Neuronal stem cell (in vitro differentiated cells): ENCODE results near the gene BCL2.
A peak's percentile ranks its signal among the peaks of the same experiment; 100 is the strongest.

Experiments
- DNase-seq: peaks from one replicate; pipeline ENCODE4 v3.0.0-alpha.2; 2013; ENCODE audit warnings: low spot score
- H2AFZ ChIP-seq: one replicate; pipeline ENCODE4 v1.6.1; 2013; ENCODE audit warnings: mild to moderate bottlenecking, low read length, inconsistent platforms
- H2AK5ac ChIP-seq: 2 replicates; pipeline ENCODE4 v1.6.1; 2013; ENCODE audit warnings: low read depth, mild to moderate bottlenecking, inconsistent platforms, low read length, moderate library complexity, mixed read lengths
- H2BK120ac ChIP-seq: 2 replicates; pipeline ENCODE4 v1.6.1; 2013; ENCODE audit warnings: low read depth, mild to moderate bottlenecking, inconsistent platforms, low read length, moderate library complexity, mixed read lengths
- H2BK12ac ChIP-seq: one replicate; pipeline ENCODE4 v1.6.1; 2013; ENCODE audit warnings: low read length, inconsistent platforms
- H2BK15ac ChIP-seq: 2 replicates; pipeline ENCODE4 v1.6.1; 2013; ENCODE audit warnings: mild to moderate bottlenecking, low read length, inconsistent platforms, mixed read lengths
- H2BK5ac ChIP-seq: one replicate; pipeline ENCODE4 v1.6.1; 2013; ENCODE audit warnings: inconsistent platforms, mild to moderate bottlenecking, low read length, moderate library complexity
- H3K14ac ChIP-seq: one replicate; pipeline ENCODE4 v1.6.1; 2013; ENCODE audit warnings: low read length, inconsistent platforms
- H3K18ac ChIP-seq: 2 replicates; pipeline ENCODE4 v1.6.1; 2013; ENCODE audit warnings: low read length, inconsistent platforms
- H3K23ac ChIP-seq: 2 replicates; pipeline ENCODE4 v1.6.1; 2013; ENCODE audit warnings: low read depth, mild to moderate bottlenecking, mixed read lengths, low read length, inconsistent platforms; ENCODE audit not compliant: poor library complexity
- H3K27ac ChIP-seq: replicated peaks from 3 replicates; pipeline ENCODE4 v1.5.1; 2013; ENCODE audit warnings: low read length, inconsistent platforms
- H3K27me3 ChIP-seq, 3 experiments: 2 replicates each; pipeline ENCODE4 v1.6.1; 2013; ENCODE audit warnings: low read length in 3 of 3, mild to moderate bottlenecking in 2 of 3, inconsistent platforms in 1 of 3, low read depth in 1 of 3, mixed read lengths in 1 of 3, moderate library complexity in 1 of 3; ENCODE audit not compliant: control insufficient read depth in 3 of 3, insufficient read depth in 3 of 3
- H3K36me3 ChIP-seq, 2 donors: replicated peaks in 1 of 2; 2 replicates each; pipeline ENCODE4 v1.6.1; 2013; ENCODE audit warnings: low read length in 2 of 2; ENCODE audit not compliant: control insufficient read depth in 2 of 2, insufficient read depth in 2 of 2
- H3K4ac ChIP-seq: 2 replicates; pipeline ENCODE4 v1.6.1; 2013; ENCODE audit warnings: inconsistent platforms, mild to moderate bottlenecking, low read length, moderate library complexity
- H3K4me1 ChIP-seq, 2 donors: 1 replicate in 1 of 2; 2 replicates in 1 of 2; pipeline ENCODE4 v1.6.1; 2013; ENCODE audit warnings: low read length in 2 of 2, low read depth in 1 of 2; ENCODE audit not compliant: control insufficient read depth in 2 of 2, insufficient read depth in 1 of 2
- H3K4me2 ChIP-seq: one replicate; pipeline ENCODE4 v1.6.1; 2013; ENCODE audit warnings: mild to moderate bottlenecking, low read length, inconsistent platforms; ENCODE audit not compliant: insufficient read depth, poor library complexity, severe bottlenecking
- H3K4me3 ChIP-seq, 2 donors: 2 replicates each; pipeline ENCODE4 v1.5.1; 2013; ENCODE audit warnings: low read length in 2 of 2, mild to moderate bottlenecking in 2 of 2, inconsistent platforms in 1 of 2, moderate library complexity in 1 of 2
- H3K79me1 ChIP-seq: one replicate; pipeline ENCODE4 v1.6.1; 2013; ENCODE audit warnings: low read depth, mild to moderate bottlenecking, inconsistent platforms, low read length, moderate library complexity
- H3K9ac ChIP-seq: one replicate; pipeline ENCODE4 v1.6.1; 2013; ENCODE audit warnings: mild to moderate bottlenecking, low read depth, low read length, inconsistent platforms; ENCODE audit not compliant: poor library complexity
- H3K9me3 ChIP-seq, 2 donors: replicated peaks in 1 of 2; 2 replicates each; pipeline versions ENCODE3 to v1.6.1; 2013; ENCODE audit warnings: low read length in 2 of 2, mild to moderate bottlenecking in 2 of 2, inconsistent platforms in 1 of 2, low read depth in 1 of 2, mixed read lengths in 1 of 2, moderate library complexity in 1 of 2; ENCODE audit not compliant: control insufficient read depth in 2 of 2, insufficient read depth in 1 of 2
- H4K8ac ChIP-seq: one replicate; pipeline ENCODE4 v1.6.1; 2013; ENCODE audit warnings: low read depth, mild to moderate bottlenecking, inconsistent platforms, low read length, moderate library complexity
- H4K91ac ChIP-seq: one replicate; pipeline ENCODE4 v1.6.1; 2013; ENCODE audit warnings: low read length, low read depth, mild to moderate bottlenecking, inconsistent platforms; ENCODE audit not compliant: poor library complexity
- WGBS, 2 donors: extraction: QIAGEN DNeasy Blood & Tissue Kit; methylation state at CpG; one replicate each; pipeline ENCODE4 v1.1.7; 2013; ENCODE audit warnings: missing lambda C conversion rate in 2 of 2, mixed read lengths in 1 of 2; ENCODE audit not compliant: insufficient read length in 2 of 2, insufficient replicate concordance in 1 of 2; ENCODE audit errors: extremely low coverage in 2 of 2; 5-methylcytosine and 5-hydroxymethylcytosine counted together

Gene BCL2

GRCh38 chr18:63148449-63149301 lies 170.9 kb downstream of the BCL2 start:
- no peak overlapping the region for H3K4me3 ChIP-seq
- no peaks in the 10 kb centered on the region for H3K36me3 ChIP-seq
- DNase-seq = no peak
- no peak overlapping the region for H2BK120ac ChIP-seq
- peaks cover 0 to 2% of the 10 kb centered on the region in 2 donors for H3K4me1 ChIP-seq
- H3K9me3 ChIP-seq = no peaks in the 10 kb centered on the region
- H3K9ac ChIP-seq = no peak overlapping the region
- no peak overlapping the region for H3K18ac ChIP-seq
- no peak overlapping the region for H3K14ac ChIP-seq
- H2BK15ac ChIP-seq = no peak overlapping the region
- H2BK5ac ChIP-seq = no peak overlapping the region
- H2BK12ac ChIP-seq = no peak overlapping the region
- H3K23ac ChIP-seq = peak overlapping the region; percentile 1
- no peak overlapping the region for H4K8ac ChIP-seq
- H2AFZ ChIP-seq = no peak overlapping the region
- H3K4ac ChIP-seq = no peak overlapping the region
- no peaks in the 10 kb centered on the region for H3K79me1 ChIP-seq
- H4K91ac ChIP-seq = no peak overlapping the region
- H2AK5ac ChIP-seq = no peak overlapping the region
- H3K27ac ChIP-seq = no peak overlapping the region
- H3K27me3 ChIP-seq = no peaks in the 10 kb centered on the region
- no CpG with 5 or more reads among the region's 14 CpGs for WGBS, 2 donors
- no peak overlapping the region for H3K4me2 ChIP-seq

DNA sequence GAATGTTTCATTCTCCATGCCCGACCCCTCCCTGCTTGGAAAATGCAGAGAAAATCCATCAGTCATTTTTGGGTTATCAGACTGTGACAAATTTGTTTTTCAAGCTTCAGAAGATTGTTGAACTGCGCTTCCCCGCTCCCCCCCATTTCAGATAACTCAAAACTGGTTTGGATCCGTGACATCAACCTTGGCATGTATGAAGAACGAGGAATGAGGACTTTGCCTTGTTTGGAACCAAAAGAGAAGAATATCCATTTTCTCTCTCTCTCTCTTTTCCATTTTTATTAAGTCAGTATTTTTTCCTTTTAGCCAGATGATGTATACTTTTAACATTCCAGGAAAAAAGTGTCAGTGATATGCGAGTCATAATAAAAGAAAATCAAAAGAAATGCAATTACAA lies 171.6 kb downstream of the BCL2 start:
- no peak overlapping the region for H2AK5ac ChIP-seq
- H4K8ac ChIP-seq = no peak overlapping the region
- H2BK12ac ChIP-seq = no peak overlapping the region
- no peaks in the 10 kb centered on the region for H3K9me3 ChIP-seq
- DNase-seq = no peak
- H3K14ac ChIP-seq = no peak overlapping the region
- H3K23ac ChIP-seq = no peak overlapping the region
- H2BK5ac ChIP-seq = no peak overlapping the region
- H2BK15ac ChIP-seq = no peak overlapping the region
- H3K4me2 ChIP-seq = no peak overlapping the region
- H3K4me3 ChIP-seq = no peak overlapping the region
- H3K79me1 ChIP-seq = no peaks in the 10 kb centered on the region
- no peak overlapping the region for H3K9ac ChIP-seq
- no peak overlapping the region for H4K91ac ChIP-seq
- H3K4ac ChIP-seq = no peak overlapping the region
- no peaks in the 10 kb centered on the region for H3K36me3 ChIP-seq
- H2AFZ ChIP-seq = no peak overlapping the region
- no peak overlapping the region for H3K18ac ChIP-seq
- H2BK120ac ChIP-seq = no peak overlapping the region
- H3K27ac ChIP-seq = no peak overlapping the region
- no peaks in the 10 kb centered on the region for H3K27me3 ChIP-seq
- H3K4me1 ChIP-seq = peaks cover 0 to 9% of the 10 kb centered on the region in 2 donors
- no CpG with 5 or more reads among the region's 6 CpGs for WGBS, 2 donors

- H3K9ac ChIP-seq = no peak overlapping the region
- H3K36me3 ChIP-seq = no peaks in the 10 kb centered on the region
- H2BK12ac ChIP-seq = no peak overlapping the region
- no peak overlapping the region for H4K91ac ChIP-seq
- no peak overlapping the region for H2AFZ ChIP-seq
- H3K4me2 ChIP-seq = no peak overlapping the region
- no peak overlapping the region for H3K14ac ChIP-seq
- no peak overlapping the region for H3K23ac ChIP-seq
- no peaks in the 10 kb centered on the region for H3K79me1 ChIP-seq
- no peak overlapping the region for H2AK5ac ChIP-seq
- no peak overlapping the region for H3K4me3 ChIP-seq
- no peaks in the 10 kb centered on the region for H3K9me3 ChIP-seq
- H3K4ac ChIP-seq = no peak overlapping the region
- H3K4me1 ChIP-seq = peaks cover 0 to 11% of the 10 kb centered on the region in 2 donors
- DNase-seq = no peak
- no peak overlapping the region for H2BK120ac ChIP-seq
- H3K27ac ChIP-seq = no peak overlapping the region
- no peak overlapping the region for H3K18ac ChIP-seq
- H2BK15ac ChIP-seq = no peak overlapping the region
- WGBS, 2 donors = no CpG with 5 or more reads among the region's 7 CpGs
- no peak overlapping the region for H4K8ac ChIP-seq
- H2BK5ac ChIP-seq = no peak overlapping the region
- H3K27me3 ChIP-seq = no peaks in the 10 kb centered on the region
Measured at GRCh38 chr18:63146828-63147409, 172.7 kb downstream of the BCL2 start.

- Histone ChIP-seq H2BK15ac (no peak overlapping the region), H3K4ac (no peak overlapping the region), H3K14ac (no peak overlapping the region), H2AFZ (no peak overlapping the region), H3K9ac (no peak overlapping the region), H3K27ac (no peak overlapping the region), H2AK5ac (no peak overlapping the region), H3K9me3 (no peaks in the 10 kb centered on the region), H2BK5ac (no peak overlapping the region), H3K4me3 (no peak overlapping the region), H4K8ac (no peak overlapping the region), H3K4me2 (no peak overlapping the region), H2BK12ac (no peak overlapping the region), H3K36me3 (no peaks in the 10 kb centered on the region), H3K18ac (peak overlapping the region; percentile 24), H3K27me3 (no peaks in the 10 kb centered on the region), H3K23ac (no peak overlapping the region), H2BK120ac (no peak overlapping the region), H3K4me1 (peaks cover 0 to 11% of the 10 kb centered on the region in 2 donors), H4K91ac (no peak overlapping the region), H3K79me1 (no peaks in the 10 kb centered on the region)
- no peak for DNase-seq
- no CpG with 5 or more reads among the region's 18 CpGs for WGBS, 2 donors
Measured at GRCh38 chr18:63145851-63146555, 173.6 kb downstream of the BCL2 start.
